T1000 (cell line): Measurements from ENCODE around the gene REN.

Experiments used
- DNase-seq: peaks from one replicate; lab custom pipeline; 2025; ENCODE audit warnings: mixed read lengths; lab: John Stamatoyannopoulos, UW

The REN gene

DNA sequence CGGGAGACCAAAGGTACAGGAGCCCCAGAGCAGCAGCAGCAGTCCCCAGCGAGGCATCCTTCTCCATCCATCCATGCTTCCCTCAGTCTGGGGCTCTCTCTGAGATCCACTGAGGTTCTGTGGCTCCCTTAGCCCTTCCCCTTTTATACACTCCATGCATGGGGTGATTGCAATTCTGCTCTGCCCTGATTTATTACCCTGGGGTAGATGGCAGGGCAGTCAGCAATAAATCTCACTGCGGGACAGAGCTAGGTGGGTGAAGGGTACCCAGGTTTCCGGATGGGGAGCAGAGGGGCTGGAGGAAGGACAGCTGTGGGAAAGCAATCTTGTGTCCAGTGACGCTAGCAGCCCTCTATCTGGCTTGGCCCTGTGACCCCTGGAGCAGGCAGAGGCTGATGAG is at the start of gene REN:
Gene REN (minus strand): TSS at position 119 of the 400 bp plus-strand sequence. CDS start 44 bp downstream, at position 75.
- no peak for DNase-seq

DNA sequence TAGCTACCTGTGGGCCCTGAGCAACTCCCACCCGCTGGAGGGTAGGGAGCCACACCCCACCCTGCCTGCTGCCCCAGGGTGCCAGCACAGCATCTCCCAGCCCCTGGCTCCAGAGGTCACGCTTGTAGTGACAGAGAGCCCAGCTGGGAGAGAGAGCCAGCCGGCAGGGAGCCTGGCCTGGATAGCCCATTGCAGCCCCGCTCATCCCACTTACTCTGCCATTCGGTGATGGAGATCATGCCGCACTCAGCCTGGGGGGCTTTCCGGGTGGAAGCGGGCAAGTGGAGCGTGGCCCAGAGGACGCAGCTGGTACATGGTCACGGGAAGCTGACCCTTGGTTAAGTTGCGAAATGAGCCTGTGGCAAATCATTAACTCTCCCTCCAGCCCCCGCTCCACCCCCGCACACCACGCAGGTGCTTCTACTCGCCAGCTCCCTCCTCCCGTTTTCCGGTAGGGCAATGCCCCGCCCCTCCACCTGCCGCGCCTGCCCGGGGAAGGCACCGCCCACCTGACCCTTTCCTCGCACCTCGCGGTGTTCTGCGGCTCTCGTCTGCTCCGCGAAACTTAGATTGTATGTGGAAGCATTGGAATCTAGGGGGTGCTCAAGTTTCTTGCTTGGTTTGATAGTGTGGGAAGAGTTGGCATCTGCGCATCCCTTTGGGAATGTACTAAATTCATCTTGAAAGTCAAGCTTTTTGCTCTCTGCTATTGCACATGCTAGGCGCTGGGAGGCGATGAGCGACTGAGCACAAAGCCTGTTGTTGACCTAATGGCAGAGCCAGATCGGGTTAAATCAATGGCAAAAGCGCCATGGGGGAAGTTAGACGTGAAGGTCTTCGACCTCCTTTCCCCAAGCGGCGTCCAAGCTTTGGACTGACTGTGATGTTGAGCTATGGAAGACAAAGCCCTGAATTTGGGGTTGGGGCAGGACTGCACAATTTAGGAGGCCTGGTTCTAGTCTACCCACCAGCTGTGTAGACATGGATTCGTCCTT is 47.8 kb upstream of the REN start, which contains the start of gene GOLT1A:
Gene GOLT1A (minus strand): TSS at position 321 of the 995 bp plus-strand sequence. CDS start 82 bp downstream, at position 239.
- peak; percentile 55 for DNase-seq

DNA sequence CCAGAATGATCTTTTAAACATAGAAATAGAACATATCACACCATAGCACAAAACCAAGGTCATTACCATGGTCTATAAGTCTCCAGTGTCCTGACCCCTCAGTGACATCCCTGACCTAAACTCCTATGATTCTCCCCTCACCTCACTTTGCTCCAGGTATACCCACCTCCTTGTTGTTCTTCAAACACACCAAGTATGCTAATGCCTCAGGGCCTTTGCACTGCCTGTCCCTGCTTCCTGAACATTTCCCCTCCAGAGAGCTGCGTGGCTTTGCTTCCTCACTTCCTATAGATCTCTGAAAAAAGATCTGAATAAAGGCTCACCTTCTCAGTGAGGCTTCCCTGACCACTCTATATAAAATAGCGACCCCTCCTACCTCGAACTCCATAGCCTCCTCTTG is 46.6 kb upstream of the REN start:
- DNase-seq = no peak

DNA sequence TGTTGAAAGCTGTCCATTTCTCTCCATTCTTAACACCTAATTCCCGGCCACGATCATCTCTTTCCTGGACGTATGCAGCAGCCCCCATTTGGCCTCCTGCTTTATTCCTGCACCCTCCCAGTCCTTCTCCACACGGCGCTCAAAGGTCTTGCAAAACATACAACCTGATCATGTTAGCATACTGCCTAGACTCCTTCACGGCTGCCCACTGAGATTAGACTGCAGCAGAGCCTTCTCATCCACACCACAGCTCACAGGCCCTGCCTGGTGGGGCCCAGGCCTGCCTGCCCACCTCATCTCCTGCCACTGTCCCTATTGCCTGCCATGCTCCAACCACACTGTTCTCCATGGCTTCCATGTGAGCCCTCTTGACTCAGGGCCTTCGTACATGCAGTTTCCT is 44.9 kb upstream of the REN start:
- DNase-seq = no peak

DNA sequence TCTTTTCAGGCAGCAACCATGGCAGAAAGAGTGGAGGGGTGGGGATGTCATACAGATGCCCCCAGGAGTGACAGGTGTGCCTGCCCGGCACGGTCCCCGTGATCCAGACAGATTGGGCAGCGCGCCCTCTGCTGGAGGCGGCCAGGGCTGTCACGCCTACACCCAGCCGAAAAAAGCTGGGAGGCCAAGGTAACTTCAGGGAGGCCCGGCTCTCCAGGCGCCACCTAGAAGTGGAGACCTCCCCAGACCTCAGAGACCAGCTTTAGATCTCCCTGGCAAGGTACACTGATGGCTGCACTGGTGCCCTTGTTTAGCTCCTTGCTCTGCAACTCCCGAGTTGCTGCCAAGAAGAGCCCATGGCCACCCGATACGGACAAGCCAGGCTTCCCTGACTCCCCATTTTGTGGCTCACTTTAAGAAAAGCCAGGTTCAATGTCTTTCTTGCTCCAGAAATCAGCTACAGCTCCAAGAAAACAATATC is 41.0 kb upstream of the REN start:
- DNase-seq = peak; percentile 13

DNA sequence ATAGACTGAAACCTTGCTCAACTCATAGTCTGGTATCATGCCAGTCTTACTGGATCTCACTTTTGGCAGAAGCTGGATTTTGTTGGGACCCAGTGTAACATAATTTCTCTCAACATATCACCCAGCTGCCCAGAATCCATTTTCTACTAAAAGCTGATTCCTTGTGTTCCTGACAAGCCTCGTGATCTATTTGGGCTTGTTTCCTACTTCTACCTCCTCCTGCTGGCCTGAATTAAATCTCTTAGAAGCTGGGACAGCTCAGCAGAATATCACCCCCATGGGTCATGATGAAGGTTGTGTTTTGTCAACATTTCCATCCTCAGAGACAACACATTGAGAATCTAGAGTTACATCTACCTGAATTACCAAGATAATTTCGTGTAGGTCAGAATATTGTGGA is 40.0 kb upstream of the REN start:
- DNase-seq = no peak

DNA sequence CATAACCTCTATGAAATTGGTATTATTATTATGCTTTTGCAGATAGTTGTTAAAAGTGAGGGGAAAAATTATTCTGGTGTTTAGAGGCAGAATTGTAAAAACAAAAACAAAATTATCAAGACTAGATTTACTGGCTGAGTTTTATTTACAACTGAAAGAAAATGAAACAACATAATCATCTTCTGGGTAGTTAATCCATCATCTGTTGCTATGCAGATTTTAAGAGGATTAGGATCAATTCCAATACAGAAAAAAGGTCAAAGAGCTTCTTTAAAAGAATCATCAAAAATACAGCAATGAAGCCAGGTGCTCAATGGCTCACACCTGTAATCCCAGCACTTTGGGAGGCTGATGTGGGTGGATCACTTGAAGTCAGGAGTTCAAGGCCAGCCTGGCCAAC is 39.3 kb upstream of the REN start:
- DNase-seq = no peak

DNA sequence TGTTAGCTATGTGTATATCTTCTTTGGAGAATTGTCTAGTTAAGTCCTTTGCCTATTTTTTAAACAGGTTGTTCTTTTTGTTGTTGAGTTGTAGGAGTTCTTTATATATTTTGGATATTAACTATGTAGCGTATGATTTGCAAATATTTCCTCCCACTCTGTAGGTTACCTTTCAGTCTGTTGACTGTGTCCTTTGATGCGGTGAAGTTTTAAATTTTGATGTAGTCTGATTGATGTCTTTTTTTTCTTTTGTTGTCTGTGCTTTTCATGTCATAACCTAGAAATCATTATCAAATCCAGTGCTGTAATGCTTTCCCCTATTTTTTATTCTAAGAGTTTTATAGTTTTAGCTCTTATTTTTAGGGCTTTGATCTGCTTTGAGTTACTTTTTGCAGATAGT is 38.8 kb upstream of the REN start:
- no peak for DNase-seq

DNA sequence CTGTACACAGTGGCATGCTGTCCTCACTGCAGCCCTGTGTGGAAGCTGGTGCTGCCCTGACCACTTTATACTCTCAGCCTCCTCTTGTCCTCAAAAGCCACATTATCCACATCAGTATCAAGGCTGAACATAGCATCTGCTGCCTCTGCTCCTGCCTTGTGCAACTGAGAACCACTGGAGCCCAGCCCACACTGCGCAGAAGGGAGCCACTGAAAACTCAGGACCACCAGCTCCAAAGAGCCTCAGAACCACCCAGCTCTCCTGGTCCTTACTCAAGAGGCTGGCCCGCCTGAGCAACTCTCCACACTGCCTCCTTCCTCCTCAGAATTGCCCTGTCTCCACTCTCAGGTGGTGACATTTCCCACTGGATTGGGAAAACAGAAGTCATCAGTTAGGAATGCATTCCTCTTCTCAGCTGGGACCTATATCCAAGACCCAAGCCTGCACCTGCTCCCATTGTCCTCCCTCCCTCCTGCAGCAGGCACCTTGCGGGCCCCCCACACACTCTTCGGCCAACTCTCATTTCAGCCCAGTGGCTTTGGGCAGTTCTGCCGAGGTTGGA is 37.1 kb upstream of the REN start:
- no peak for DNase-seq

DNA sequence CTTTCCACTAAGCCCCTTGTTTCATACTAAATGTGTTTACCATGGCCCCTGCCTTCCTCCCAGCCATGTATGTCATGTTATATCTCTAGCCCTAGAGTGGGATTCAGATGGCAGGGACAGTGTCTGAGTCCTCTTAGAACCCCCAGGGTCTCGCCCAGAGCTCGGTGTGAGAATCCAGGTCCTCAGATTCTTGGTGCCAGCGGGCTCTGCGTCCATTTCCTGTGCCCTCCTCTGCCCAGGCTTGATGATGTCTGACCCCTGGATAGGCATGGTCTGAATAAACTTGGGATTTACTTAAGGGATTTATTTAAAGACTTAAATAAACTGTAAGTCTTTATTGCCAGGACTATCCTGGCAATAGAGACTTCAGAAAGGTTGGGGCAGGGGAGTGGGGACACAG is 36.3 kb upstream of the REN start:
- DNase-seq = no peak

DNA sequence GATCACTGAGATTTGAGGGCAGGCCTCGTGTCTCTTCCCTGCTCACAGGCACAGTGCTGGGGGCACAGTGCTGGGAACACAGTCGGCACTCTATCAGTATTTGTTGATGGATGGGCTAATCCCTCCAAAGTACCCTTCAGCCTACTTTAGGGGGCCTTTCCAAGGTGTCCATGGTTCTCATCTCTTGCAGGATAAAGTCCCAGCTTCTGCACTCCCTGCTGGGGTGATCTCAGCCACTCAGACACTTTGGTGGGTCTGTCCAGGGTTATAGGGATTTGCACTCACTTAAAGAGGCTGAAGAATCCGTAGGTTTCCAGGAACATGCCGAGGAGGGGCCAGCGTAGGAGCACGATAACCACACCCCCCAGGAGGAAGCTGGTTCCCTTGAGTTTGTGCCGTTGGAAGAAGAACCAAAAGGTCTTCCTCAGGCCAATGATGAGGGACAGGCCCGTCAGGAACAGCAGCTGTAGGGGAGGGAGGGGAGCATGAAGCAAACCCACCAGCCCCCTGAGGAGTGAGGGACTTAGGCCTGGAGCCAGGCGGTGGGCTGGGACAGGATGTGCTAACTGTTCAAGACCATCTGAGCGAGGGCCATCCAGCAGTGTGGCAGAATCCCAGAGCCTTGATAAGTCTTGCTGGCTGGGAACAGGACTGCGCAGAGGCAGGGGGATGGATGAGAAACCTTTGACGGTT is 35.4 kb upstream of the REN start:
- DNase-seq = no peak

DNA sequence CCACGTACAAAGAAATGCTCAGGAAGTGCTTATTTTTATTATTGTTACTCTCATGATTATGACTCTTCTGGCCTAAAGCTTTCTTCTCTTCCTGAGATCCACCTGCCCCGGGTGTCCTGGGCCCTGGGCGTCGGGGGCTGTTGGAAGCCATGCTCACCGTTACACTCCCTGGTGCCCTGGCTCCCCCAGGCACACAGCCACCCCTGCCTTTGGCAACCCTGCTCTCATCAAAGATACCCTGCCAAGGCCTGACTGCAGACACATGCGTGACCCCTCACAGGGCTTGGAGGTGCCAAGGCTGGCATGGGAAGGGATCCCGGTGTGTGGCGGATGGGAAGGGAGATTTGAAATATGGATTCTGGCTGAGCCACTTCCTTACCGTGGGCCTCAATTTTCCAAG is 33.4 kb upstream of the REN start:
- no peak for DNase-seq

DNA sequence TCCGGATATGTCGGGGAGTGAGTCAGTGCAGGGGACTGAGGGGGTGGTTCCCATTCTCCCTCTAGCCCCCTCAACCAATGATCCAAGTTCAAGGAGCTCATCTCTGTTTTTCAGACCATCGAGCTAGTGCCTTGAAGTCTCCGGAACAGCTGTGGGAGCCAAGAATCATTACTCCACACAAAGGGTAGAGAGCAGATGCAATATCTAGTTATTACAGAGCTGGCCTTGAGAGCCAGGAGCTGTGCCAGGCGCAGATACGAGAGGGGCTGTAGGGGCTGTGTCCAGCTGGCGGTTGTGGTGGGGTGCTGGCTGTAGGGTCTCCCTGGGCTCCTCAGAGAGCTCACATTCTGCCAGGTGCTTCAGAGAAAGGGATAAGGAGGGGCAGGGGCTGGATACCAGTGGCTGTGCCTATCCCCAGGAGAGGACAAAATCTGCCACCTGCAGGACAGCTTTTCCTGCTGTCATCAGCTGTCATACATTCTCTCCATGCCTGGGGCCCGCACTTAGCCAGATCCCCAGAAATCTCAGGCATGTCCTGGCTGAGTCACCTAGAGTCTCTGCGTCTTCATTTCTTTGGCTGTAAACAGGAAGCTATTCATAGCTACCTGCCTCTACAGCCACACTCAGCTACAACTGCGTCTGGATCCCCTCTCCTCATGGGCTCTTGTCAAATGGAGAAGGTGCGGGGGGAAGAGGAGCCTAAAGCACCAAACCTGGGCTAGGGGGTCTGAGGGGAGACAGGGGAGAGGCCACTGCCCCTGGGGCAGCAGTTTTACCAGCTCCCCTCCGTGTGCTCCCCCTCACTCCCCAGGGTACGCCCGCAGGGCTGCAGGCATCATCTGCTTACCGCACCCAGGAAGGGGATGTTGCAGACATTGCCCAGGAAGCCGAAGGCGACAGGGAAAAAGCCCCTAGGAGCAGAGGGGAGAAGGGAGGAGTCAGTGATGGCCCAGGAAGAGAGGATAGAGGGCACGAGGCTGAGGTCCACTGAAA is 32.5 kb upstream of the REN start:
- DNase-seq = peak; percentile 27

DNA sequence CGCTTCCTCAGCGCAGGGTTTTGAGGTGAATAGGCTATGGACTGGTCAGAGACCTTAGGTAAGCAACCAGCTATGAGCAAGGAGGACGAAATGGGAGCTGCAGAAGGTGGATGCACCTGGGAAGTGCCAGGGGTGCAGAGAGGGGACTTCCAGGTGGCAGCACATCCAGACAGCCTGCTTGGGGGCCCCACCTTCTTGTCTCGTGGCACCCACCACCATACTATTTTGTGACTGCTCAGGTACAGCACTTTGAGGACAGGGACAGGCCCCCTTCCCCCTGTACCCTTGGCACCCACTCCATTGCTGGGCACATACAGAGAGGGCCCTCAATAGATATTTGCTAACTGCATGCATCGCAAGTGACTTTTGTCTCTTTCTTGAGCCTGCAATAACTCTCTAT is 30.9 kb upstream of the REN start:
- DNase-seq = no peak

DNA sequence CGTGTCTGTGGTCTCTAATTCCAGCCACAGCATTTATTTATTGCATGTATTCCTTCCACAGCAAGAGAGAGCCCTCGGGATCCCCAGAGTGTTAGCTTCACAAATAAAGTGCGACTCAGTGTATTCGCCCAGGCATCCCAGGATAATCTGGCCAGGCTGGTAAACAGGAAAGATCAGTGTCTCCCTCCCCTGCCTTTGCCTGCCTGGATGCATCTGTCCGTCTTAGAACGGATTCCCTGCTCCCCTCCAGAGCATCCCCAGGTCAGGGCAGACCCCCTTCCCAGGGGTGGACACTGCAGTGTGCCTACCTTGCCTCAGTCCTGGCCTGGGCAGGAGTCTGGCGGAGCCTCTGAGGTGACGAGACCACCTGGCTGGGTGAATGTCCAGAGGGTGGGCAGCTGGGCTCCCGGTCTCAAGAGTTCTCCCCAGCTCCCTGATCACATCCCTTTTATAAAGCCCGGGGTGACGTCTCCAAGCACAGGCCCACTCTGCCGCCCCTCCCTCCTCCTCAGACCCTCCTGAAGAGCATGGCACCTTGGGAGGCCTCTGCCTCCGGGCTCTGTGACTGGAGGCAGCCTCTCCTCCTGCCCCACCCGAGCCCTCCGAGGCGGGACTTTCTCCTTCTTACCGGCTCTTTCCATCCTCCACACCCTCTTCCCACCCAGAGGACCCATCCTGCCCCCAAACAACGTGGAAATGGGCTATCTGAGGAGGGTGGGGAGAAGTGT is 30.1 kb upstream of the REN start, which contains the start of gene KISS1:
Gene KISS1 (minus strand): TSS at position 424 of the 728 bp plus-strand sequence. CDS start 3,615 bp downstream, outside the sequence.
- no peak for DNase-seq

DNA sequence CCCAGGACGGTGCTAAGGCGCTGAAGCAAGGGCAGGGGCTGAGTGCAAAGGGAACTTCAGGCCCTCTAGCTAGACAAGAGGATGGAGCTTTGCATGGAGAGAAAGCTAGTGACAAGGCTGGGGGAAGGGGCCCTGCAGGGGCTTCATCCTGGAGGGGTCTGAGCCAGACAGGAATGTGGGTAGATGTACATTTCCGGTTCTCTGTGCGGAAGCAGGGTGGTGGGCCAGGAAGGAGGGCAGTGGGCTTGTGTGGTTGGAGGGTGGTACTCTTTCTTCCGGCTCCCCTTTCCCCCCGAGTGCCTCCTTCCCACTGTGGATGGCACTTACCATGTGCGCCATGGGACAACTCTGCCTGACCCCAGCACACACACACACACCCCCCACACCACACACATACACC is 28.6 kb upstream of the REN start:
- no peak for DNase-seq

DNA sequence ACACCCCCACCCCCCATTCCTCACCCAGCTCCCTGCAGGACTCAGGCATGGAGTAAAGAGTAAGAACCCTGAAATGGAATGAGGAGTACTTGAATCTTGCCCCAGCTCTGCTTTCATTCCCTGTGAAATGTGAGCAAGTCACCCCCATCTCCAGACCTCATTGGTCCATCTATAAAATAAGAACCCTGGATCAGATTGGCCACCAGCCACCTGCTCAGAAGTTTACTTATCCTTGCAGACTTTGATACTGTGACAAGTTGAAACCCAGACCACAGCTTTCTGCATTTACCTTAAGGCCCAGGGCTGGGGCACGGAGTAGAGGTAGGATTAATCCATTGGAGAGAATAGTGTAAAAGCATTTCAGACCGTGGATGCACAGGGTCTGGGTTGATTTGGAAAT is 27.9 kb upstream of the REN start:
- DNase-seq = no peak

DNA sequence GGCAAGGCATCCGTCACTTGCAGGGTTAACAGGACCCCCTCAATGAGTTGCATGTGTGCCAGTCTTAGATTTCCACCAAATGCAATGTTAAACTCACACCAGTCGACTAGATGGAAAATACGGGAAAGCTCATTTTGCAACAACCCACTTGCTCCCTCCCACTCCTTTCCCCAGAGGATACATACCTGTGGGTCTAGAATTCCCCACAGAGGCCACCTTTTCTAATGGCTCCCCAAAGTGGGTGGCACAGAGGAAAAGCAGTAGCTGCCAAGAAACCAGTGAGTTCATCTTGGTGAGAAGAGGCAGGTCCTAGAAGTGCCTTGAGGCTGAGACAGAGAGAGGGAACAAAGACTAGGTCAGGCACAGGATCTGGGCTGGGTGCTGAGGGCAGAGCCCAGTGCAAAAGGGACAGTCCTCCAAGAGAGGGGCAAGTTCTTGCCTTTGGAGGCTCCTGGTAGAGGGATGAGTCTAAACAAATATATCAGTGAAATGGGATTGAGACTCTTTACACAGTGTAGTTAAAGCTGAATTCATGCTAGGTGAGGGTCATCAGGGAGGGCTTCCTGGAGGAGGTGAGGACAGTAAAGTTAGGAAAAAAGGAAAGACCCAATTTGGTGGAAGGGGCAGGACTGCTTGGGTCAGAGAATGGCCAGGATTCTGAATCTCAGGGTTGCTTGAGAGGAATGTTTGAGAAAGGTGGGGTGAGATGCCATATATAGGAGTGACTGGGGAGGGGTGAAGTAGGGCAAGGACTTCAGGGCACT is 26.6 kb upstream of the REN start:
- no peak for DNase-seq

DNA sequence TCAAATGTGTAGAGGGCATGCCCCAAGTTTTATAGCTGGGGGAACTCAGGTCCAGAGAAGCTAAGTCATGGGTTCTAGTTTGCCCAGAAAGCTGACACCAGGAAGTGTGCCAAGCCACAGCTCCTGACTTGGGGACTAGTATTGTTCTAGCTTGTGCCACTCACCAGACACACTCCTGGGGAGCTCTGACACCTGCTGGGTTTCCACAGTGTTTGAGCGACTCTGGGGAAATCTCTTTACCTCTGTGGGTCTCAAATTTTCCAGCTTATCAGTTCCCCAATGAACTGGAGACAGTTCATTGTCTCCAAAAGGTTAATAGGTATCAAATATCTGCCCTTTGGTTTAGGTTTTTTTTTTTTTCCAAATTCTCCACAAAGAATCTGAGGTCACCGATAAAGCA is 25.9 kb upstream of the REN start:
- no peak for DNase-seq

DNA sequence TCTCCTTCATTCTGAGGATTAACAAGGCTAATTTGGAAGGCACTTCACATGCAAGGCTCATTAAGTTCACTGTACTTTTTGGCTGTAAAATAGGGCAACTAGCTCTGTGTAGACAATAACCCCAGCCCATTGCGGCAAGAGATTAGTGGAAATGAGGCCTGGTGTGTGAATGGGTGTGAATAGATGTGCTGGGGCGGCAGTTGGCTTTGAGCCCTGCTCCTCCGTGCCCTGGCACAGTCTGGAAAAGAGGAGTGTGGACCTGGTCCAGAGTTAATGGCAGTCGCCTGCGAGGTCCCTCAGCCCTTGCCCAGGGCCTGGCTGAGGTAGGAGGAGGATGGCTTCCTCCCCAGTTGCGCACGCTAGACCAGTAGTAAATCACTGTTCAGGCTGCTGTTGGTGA is 25.3 kb upstream of the REN start:
- no peak for DNase-seq
